Measurements from ENCODE around the gene TLNRD1.

The TLNRD1 gene

GRCh38 chr15:80978685-80979329 is 21.9 kb upstream of the TLNRD1 start:
- no peak for DNase-seq

DNA sequence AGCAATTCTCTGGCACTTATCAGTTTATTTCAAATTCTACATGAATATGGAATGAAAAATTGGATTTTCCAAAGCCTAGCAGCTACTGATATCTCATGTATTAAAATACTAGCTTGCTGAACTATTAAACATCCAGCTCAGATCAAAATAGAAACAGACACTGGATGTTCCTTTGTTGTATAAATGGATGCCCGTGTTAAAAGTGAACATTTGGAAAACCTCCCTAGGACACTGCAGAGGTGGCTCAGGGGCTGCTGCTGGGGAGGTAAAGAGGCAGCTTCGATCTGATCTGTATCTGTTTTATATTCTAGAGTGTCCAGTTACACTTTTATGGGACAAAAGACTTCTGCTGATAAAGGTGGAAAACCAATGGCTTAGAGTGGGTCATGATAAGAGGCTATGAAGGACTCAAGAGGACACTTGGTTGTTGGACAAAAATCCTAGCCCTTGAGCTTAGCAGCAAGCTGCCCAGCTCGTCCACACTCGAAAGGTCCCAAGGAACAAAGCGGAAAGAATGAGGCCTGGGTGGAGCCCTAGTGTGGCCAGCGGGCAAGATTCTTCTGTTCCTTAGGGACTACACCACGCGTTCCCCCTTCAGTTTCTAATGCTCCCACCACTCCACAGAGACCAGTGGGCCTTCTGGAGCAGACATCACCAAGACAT is 21.1 kb upstream of the TLNRD1 start:
- no peak for DNase-seq

DNA sequence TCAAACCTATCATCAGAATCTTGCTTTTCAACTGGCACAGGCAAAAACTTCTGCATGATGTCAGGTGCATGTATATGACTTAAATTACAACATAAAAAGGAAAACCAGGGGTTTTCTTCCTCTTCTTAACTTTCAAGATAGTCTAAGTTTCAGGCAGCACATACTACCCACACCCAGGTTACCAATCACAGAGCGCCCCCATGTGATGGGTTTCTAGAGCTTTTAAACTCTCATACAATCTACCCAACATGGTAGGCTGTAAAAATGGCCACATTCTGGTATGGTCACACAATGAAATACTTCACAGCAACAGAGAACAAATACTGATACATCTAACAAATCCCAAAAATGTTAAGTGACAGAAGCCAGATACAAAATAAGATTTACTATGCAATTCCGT is 18.5 kb upstream of the TLNRD1 start:
- no peak for DNase-seq

DNA sequence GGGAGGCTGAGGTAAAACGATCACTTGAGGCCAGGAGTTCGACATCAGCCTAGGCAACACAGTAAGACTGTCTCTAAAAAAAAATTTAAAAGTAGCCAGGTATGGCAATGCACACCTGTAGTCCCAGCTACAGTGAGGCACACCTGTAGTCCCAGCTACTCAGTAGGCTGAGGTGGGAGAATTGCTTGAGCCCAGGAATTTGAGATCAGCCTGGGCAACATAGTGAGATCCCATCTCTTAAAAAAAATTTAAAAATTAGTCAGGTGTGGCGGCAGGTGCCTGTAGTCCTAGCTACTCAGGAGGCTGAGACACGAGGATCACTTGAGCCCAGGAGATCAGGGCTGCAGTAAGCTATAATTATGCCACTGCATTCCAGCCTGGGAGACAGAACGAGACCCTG is 17.9 kb upstream of the TLNRD1 start:
- DNase-seq: no peak

GRCh38 chr15:80984856-80985255 is 15.9 kb upstream of the TLNRD1 start:
- DNase-seq: no peak

DNA sequence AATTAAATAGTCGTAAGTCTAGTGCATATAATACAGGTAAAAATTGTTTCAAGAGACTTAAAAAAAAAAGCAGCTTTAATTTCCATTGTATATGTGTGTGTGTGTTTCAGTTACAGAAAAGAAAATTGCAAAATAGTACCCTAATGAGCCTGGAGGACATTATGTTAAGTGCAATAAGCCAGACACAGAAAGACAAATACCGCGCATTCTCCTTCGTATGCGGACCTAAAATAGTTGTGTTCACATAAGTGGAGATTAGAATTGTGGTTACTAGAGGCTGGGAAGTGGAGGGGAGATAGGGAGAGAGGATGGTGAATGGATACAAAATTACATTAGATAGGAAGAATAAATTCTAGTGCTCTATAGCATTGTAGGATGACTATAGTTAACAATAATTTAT is 14.7 kb upstream of the TLNRD1 start:
- DNase-seq: no peak

- DNase-seq: no peak
These were observed 14.2 kb upstream of the TLNRD1 start for GRCh38 chr15:80986487-80986886.

DNA sequence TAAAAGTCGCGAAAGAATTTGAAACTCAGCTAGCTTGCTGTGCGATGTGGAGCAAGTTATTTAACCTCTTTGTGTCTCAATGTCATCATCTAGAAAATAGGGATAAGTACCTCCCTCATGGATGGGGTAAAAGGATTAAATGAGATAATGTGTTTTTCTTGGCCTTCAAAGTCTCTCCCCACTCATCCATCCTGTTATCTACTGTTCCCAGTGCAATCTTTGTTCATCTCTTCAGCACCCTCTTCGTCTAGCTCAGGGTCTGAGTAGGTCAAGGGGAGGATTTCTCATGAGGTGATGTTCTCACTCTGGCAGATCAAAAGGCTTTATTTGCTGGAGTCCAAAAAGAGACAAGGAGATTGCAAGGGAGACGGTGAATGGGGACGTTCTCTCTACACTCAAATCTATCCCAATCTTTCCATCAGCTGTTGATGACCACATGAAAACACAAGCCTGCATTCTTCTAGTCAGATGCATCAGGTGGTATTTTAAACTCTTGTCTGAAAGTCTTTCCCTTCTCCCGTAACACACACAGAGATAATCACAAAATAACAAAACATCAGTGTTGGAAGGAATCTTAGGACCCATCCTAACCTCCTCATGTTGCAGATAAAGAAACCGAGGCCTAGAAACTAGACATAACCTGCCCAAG is 12.5 kb upstream of the TLNRD1 start:
- DNase-seq: no peak

GRCh38 chr15:80989081-80989517 is 11.6 kb upstream of the TLNRD1 start:
- no peak for DNase-seq

DNA sequence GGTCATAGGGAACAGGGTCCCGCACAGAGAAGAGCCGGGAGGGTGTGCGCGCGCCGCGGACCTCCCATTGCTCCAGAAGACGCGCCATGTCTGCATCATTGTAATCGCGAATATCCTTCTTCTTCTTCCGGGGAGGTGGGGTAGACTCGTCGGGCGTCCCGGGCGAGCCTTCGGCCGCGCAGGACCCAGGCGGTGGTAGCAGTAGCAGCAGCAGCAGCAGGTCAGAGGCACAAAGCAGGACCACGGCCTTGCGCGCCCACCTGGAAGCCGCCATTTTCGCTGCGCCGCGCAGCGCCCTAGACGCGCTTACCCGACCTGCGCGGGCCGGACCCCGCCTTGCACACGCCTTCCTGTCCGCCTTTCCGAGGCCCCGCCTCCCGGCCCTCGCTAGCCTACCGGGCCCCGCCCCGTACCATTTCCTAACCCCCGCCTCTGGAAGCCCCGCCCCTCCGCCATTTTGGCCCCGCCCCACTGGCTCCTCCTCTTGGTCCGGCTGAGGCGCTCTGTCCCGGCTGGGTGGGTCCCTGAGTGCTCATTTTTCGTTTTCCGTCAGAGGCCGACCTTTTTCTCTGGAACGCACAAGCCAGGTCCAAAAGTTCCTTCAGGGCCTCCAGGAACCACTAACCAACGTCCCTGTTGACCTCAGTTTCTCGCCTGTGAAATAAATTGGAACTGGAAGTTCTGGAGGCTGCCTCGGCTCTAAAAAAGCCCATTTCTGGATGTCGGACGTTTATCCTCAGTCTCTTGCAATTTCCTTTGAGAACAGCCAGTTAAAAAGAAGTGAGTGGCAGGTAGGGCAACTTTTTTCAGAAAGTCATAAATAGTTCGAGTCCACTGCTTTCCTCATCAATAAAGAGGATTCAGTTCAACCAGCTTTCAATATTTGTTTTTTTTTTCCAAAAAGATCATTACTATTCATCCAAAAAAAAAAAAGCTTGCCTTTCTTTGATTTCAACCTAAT is 10.9 kb upstream of the TLNRD1 start, which contains the start of gene MESD:
TSS of gene MESD (minus strand) at position 302 of the 961 bp plus-strand sequence. CDS start at position 274, 28 bp downstream.
- peak; percentile 93 for DNase-seq

DNA sequence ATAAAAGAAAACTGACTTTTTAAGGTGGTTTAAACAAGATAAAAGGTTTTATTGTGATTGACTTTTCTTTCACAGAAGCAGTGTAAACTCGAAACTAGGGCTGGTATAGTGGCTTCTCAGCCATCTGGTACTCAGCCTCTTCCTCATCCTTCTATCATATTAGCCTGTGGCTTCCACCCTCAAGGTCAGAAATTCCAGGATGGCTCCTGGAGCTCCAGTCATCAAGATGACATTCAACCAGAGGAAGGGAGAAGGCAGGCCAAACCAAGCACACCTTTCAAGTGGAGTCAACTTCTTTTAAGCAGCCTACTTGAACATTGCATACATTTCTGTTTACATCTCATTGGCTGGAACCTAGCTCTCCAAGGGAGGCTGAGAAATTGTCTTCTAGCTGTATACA is 9.8 kb upstream of the TLNRD1 start:
- no peak for DNase-seq

GRCh38 chr15:80991421-80991820 is 9.3 kb upstream of the TLNRD1 start:
- no peak for DNase-seq

- no peak for DNase-seq
These were observed 8.7 kb upstream of the TLNRD1 start for GRCh38 chr15:80992006-80992405.

- no peak for DNase-seq
These were observed 8.3 kb upstream of the TLNRD1 start for GRCh38 chr15:80992441-80992840.

DNA sequence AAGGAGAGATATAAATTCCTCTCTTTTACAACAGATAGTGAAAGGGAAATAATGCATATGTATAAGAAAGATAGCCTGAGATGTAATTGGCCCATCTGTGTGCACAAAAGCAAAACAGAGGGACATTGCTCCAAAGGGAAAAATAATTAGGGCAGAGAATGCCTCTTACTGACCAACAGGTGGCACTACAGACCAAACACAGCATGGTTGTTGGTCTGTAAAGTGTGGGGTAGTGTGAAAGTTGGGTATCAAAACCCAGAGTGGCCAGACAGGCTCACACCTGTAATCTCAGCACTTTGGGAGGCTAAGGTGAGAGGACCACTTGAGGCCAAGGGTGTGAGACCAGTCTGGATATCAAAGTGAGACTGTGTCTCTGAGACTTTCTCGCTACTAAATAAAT is 4.5 kb upstream of the TLNRD1 start:
- DNase-seq: no peak

DNA sequence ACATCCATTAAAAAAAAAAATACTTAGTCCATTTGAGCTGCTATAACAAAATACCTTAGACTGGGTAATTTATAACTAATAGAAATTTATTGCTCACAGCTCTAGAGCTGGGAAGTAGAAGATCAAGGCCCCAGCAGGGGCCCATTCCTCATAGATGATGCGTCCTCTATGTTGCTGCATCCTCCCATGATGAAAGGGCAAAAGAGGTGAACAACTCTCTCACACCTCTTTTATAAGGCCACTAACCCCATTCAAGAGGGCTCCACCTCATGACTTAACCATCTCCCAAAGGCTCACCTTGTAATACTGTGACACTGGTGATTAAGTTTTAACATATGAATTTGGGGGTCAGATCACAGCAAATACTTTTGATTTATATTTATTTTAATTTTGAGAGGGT is 3.0 kb upstream of the TLNRD1 start:
- DNase-seq: no peak

GRCh38 chr15:80998251-80998650 is 2.5 kb upstream of the TLNRD1 start:
- DNase-seq: no peak

- DNase-seq: no peak
These were observed 1.1 kb upstream of the TLNRD1 start for GRCh38 chr15:80999623-81000036.

DNA sequence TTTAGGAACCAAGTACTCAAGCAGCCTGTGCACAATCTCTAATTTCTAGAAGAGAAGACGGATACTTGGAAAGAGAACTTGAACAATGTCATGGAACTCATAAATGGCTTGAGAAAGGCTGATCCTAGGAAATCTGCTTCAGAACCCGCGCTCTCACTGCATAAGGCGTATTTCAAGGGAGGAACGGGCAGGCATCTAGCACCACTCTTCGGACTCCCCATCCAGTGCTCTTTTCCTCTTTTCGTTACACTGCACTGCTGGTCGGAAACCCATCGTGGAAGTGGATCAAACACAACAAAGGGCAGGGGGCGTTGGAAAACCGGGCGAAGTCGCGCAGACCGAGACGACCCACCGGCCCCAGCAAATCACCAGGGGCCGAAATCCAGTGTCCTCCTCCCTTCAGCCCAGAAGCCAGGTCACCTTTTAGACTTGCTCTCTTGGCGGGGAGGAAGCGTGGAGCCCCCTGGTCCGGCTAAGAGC is 539 bp upstream of the TLNRD1 start:
- no peak for DNase-seq

- DNase-seq: peak; percentile 56
These were observed 657 bp downstream of the TLNRD1 start for GRCh38 chr15:81001152-81002008.

- no peak for DNase-seq
These were observed 1.2 kb downstream of the TLNRD1 start for GRCh38 chr15:81002009-81002330.
